ENCODE results near the gene SIRT2. TPM values are rescaled to one million over a fixed set of nuclear protein-coding genes. Genes with fewer than 3 reads are reported as not detected.
"Not testable (repeated sequence)": the region's sequence is repeated elsewhere in the genome, so short reads cannot be mapped to it uniquely, and the experiment has no call there.

Gene SIRT2
- 125 TPM for total RNA-seq

- Histone ChIP-seq H3K4me1 (ENCODE audit: control insufficient read depth in 3 of 3, insufficient read depth in 3 of 3, low read length in 3 of 3) (peaks cover 41 to 45% (median 42%) of the 10 kb centered on the region in 3 donors), H3K4me3 (ENCODE audit: low read length in 3 of 3) (peak within 1 kb of the TSS; percentile 93 to 97 (median 93)), H3K27ac (ENCODE audit: low read depth, low read length) (peak within 1 kb of the TSS; percentile 95), H3K9ac (ENCODE audit: low read depth in 1 of 3, low read length in 3 of 3) (peak within 1 kb of the TSS; percentile 88 to 98 (median 96)), H3K9me3 (ENCODE audit: control insufficient read depth in 3 of 3, low read length in 3 of 3) (no peaks in the 10 kb centered on the region), H3K36me3 (ENCODE audit: control insufficient read depth in 3 of 3, insufficient read depth in 3 of 3, low read length in 3 of 3) (peaks cover 0 to 4% (median 2%) of the 10 kb centered on the region in 3 donors), H3K27me3 (ENCODE audit: control insufficient read depth in 3 of 3, insufficient read depth in 3 of 3, low read length in 3 of 3) (no peaks in the 10 kb centered on the region)
Measured at GRCh38 chr19:38899447-38900201, at the start of gene SIRT2, which contains the start of gene NFKBIB. Gene SIRT2, minus strand, starts transcription at chr19:38899618. Its CDS starts 97 bp downstream, at chr19:38899521. Gene NFKBIB, plus strand, starts transcription at chr19:38899969. Its CDS starts 64 bp downstream, at chr19:38900033.

- Histone ChIP-seq H3K4me1 (ENCODE audit: control insufficient read depth in 3 of 3, insufficient read depth in 3 of 3, low read length in 3 of 3) (peaks cover 4 to 7% (median 6%) of the 10 kb centered on the region in 3 donors), H3K27ac (ENCODE audit: low read depth, low read length) (no peak overlapping the region), H3K36me3 (ENCODE audit: control insufficient read depth in 3 of 3, insufficient read depth in 3 of 3, low read length in 3 of 3) (peaks cover 0 to 6% (median 2%) of the 10 kb centered on the region in 3 donors), H3K9me3 (ENCODE audit: control insufficient read depth in 3 of 3, low read length in 3 of 3) (no peaks in the 10 kb centered on the region), H3K27me3 (ENCODE audit: control insufficient read depth in 3 of 3, insufficient read depth in 3 of 3, low read length in 3 of 3) (peaks cover 0 to 4% (median 3%) of the 10 kb centered on the region in 3 donors), H3K4me3 (ENCODE audit: low read length in 3 of 3) (no peak overlapping the region), H3K9ac (ENCODE audit: low read depth in 1 of 3, low read length in 3 of 3) (no peak overlapping the region)
Measured at GRCh38 chr19:38946229-38947010, 47.0 kb upstream of the SIRT2 start.

GRCh38 chr19:38945562-38946228, 46.3 kb upstream of the SIRT2 start:
- Histone ChIP-seq H3K27me3 (ENCODE audit: control insufficient read depth in 3 of 3, insufficient read depth in 3 of 3, low read length in 3 of 3) (peaks cover 0 to 4% (median 3%) of the 10 kb centered on the region in 3 donors), H3K9me3 (ENCODE audit: control insufficient read depth in 3 of 3, low read length in 3 of 3) (no peaks in the 10 kb centered on the region), H3K9ac (ENCODE audit: low read depth in 1 of 3, low read length in 3 of 3) (no peak overlapping the region), H3K27ac (ENCODE audit: low read depth, low read length) (no peak overlapping the region), H3K4me3 (ENCODE audit: low read length in 3 of 3) (no peak overlapping the region), H3K36me3 (ENCODE audit: control insufficient read depth in 3 of 3, insufficient read depth in 3 of 3, low read length in 3 of 3) (peaks cover 0 to 6% (median 2%) of the 10 kb centered on the region in 3 donors), H3K4me1 (ENCODE audit: control insufficient read depth in 3 of 3, insufficient read depth in 3 of 3, low read length in 3 of 3) (peaks cover 4 to 7% (median 6%) of the 10 kb centered on the region in 3 donors)

GRCh38 chr19:38944981-38945506, 45.6 kb upstream of the SIRT2 start:
- H3K4me1 ChIP-seq (ENCODE audit: control insufficient read depth in 3 of 3, insufficient read depth in 3 of 3, low read length in 3 of 3) = peaks cover 0 to 2% (median 2%) of the 10 kb centered on the region in 3 donors
- H3K27me3 ChIP-seq (ENCODE audit: control insufficient read depth in 3 of 3, insufficient read depth in 3 of 3, low read length in 3 of 3) = no peaks in the 10 kb centered on the region
- no peaks in the 10 kb centered on the region for H3K9me3 ChIP-seq (ENCODE audit: control insufficient read depth in 3 of 3, low read length in 3 of 3)
- no peak overlapping the region for H3K4me3 ChIP-seq (ENCODE audit: low read length in 3 of 3)
- no peak overlapping the region for H3K27ac ChIP-seq (ENCODE audit: low read depth, low read length)
- H3K36me3 ChIP-seq (ENCODE audit: control insufficient read depth in 3 of 3, insufficient read depth in 3 of 3, low read length in 3 of 3) = peaks cover 0 to 6% (median 2%) of the 10 kb centered on the region in 3 donors
- no peak overlapping the region for H3K9ac ChIP-seq (ENCODE audit: low read depth in 1 of 3, low read length in 3 of 3)

- Histone ChIP-seq H3K27ac (ENCODE audit: low read depth, low read length) (no peak overlapping the region), H3K36me3 (ENCODE audit: control insufficient read depth in 3 of 3, insufficient read depth in 3 of 3, low read length in 3 of 3) (peaks cover 0 to 6% (median 2%) of the 10 kb centered on the region in 3 donors), H3K27me3 (ENCODE audit: control insufficient read depth in 3 of 3, insufficient read depth in 3 of 3, low read length in 3 of 3) (no peaks in the 10 kb centered on the region), H3K9me3 (ENCODE audit: control insufficient read depth in 3 of 3, low read length in 3 of 3) (no peaks in the 10 kb centered on the region), H3K4me3 (ENCODE audit: low read length in 3 of 3) (no peak overlapping the region), H3K4me1 (ENCODE audit: control insufficient read depth in 3 of 3, insufficient read depth in 3 of 3, low read length in 3 of 3) (no peaks in the 10 kb centered on the region), H3K9ac (ENCODE audit: low read depth in 1 of 3, low read length in 3 of 3) (no peak overlapping the region)
Measured at GRCh38 chr19:38942471-38943181, 43.2 kb upstream of the SIRT2 start.

- H3K9ac ChIP-seq (ENCODE audit: low read depth in 1 of 3, low read length in 3 of 3) = no peak overlapping the region
Measured at GRCh38 chr19:38941979-38942378, 42.6 kb upstream of the SIRT2 start.

GRCh38 chr19:38941466-38941865, 42.0 kb upstream of the SIRT2 start:
- not testable (repeated sequence) for H3K27ac ChIP-seq (ENCODE audit: low read depth, low read length)

More at GRCh38 chr19:38941979-38942378, 42.6 kb upstream of the SIRT2 start:
- Histone ChIP-seq H3K27ac (ENCODE audit: low read depth, low read length) (no peak overlapping the region), H3K27me3 (ENCODE audit: control insufficient read depth in 3 of 3, insufficient read depth in 3 of 3, low read length in 3 of 3) (no peaks in the 10 kb centered on the region), H3K4me3 (ENCODE audit: low read length in 3 of 3) (no peak overlapping the region), H3K4me1 (ENCODE audit: control insufficient read depth in 3 of 3, insufficient read depth in 3 of 3, low read length in 3 of 3) (no peaks in the 10 kb centered on the region), H3K36me3 (ENCODE audit: control insufficient read depth in 3 of 3, insufficient read depth in 3 of 3, low read length in 3 of 3) (peaks cover 0 to 6% (median 2%) of the 10 kb centered on the region in 3 donors), H3K9me3 (ENCODE audit: control insufficient read depth in 3 of 3, low read length in 3 of 3) (no peaks in the 10 kb centered on the region)

GRCh38 chr19:38939957-38940356, 40.5 kb upstream of the SIRT2 start:
- Histone ChIP-seq H3K27ac (ENCODE audit: low read depth, low read length) (no peak overlapping the region), H3K27me3 (ENCODE audit: control insufficient read depth in 3 of 3, insufficient read depth in 3 of 3, low read length in 3 of 3) (no peaks in the 10 kb centered on the region), H3K9ac (ENCODE audit: low read depth in 1 of 3, low read length in 3 of 3) (no peak overlapping the region), H3K4me1 (ENCODE audit: control insufficient read depth in 3 of 3, insufficient read depth in 3 of 3, low read length in 3 of 3) (no peaks in the 10 kb centered on the region), H3K4me3 (ENCODE audit: low read length in 3 of 3) (no peak overlapping the region), H3K36me3 (ENCODE audit: control insufficient read depth in 3 of 3, insufficient read depth in 3 of 3, low read length in 3 of 3) (no peaks in the 10 kb centered on the region), H3K9me3 (ENCODE audit: control insufficient read depth in 3 of 3, low read length in 3 of 3) (no peaks in the 10 kb centered on the region)

More at GRCh38 chr19:38941466-38941865, 42.0 kb upstream of the SIRT2 start:
- H3K4me1 ChIP-seq (ENCODE audit: control insufficient read depth in 3 of 3, insufficient read depth in 3 of 3, low read length in 3 of 3); H3K36me3 ChIP-seq (ENCODE audit: control insufficient read depth in 3 of 3, insufficient read depth in 3 of 3, low read length in 3 of 3); H3K9me3 ChIP-seq (ENCODE audit: control insufficient read depth in 3 of 3, low read length in 3 of 3); H3K27me3 ChIP-seq (ENCODE audit: control insufficient read depth in 3 of 3, insufficient read depth in 3 of 3, low read length in 3 of 3); H3K4me3 ChIP-seq (ENCODE audit: low read length in 3 of 3); H3K9ac ChIP-seq (ENCODE audit: low read depth in 1 of 3, low read length in 3 of 3): not testable (repeated sequence)

- H3K36me3 ChIP-seq (ENCODE audit: control insufficient read depth in 3 of 3, insufficient read depth in 3 of 3, low read length in 3 of 3) = peaks cover 9 to 19% (median 12%) of the 10 kb centered on the region in 3 donors
- peaks cover 10 to 25% (median 20%) of the 10 kb centered on the region in 3 donors for H3K4me1 ChIP-seq (ENCODE audit: control insufficient read depth in 3 of 3, insufficient read depth in 3 of 3, low read length in 3 of 3)
- no peak overlapping the region for H3K27ac ChIP-seq (ENCODE audit: low read depth, low read length)
Measured at GRCh38 chr19:38933544-38933943, 34.1 kb upstream of the SIRT2 start.

More at GRCh38 chr19:38933544-38933943, 34.1 kb upstream of the SIRT2 start:
- Histone ChIP-seq H3K4me3 (ENCODE audit: low read length in 3 of 3) (no peak overlapping the region), H3K9ac (ENCODE audit: low read depth in 1 of 3, low read length in 3 of 3) (no peak overlapping the region), H3K27me3 (ENCODE audit: control insufficient read depth in 3 of 3, insufficient read depth in 3 of 3, low read length in 3 of 3) (no peaks in the 10 kb centered on the region), H3K9me3 (ENCODE audit: control insufficient read depth in 3 of 3, low read length in 3 of 3) (no peaks in the 10 kb centered on the region)
